ENCODE data around the gene KCNK16.

KCNK16 gene

DNA sequence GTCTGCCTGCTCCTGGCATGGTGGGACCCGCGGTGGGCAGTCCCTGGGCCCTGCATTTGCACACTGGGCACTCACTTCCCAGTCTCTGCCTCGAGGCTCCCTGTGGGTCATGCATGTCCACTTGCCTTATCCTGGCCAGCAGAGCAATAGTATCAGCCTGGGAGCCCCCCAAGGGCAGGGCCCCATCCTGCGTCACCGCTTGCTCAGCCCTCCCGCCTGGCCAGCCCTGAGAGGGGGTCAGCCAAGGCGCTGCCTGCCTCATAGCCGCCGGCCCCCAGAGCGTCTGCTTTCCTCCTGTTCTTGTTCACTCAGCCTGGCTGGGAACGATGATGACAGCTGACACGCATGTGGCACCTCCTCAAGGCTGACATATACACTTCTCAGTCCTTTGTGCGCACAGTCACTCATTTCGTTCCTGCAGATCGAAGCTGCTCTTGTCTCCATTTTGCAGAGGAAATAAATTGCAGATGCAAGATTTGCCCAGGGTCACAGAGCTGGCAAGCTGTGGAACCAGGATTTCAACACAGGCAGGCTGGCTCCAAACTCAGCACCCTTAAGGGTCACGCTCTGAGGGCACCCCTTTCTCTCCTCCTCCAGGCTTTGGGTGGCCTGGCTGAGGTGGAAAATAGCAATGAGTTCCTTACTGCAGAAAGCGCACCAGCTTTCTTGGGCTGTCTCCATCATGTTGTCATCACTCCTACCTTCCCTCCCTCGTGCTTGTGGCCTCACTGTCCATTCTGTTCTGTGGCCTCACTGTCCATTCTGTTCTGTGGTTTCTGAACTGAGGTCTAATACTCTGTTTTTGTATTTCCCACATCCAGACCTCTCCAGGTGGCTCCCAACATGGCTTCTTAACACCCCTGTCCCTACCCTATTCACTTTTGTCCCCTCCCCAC is 25.5 kb downstream of the KCNK16 start:
- TF ChIP-seq ZNF175 (tag by site-specific recombination; IDR thresholded peaks at IDR 0.05) = no peak
- TF ChIP-seq ZNF248 (tag by site-specific recombination; IDR thresholded peaks at IDR 0.05) = no peak
- TF ChIP-seq HOXA7 (CRISPR knock-in tag; IDR thresholded peaks at IDR 0.05; ENCODE audit: borderline replicate concordance) = no peak
- TF ChIP-seq ZNF140 (tag by site-specific recombination; IDR thresholded peaks at IDR 0.05) = no peak
- no peak for TF ChIP-seq GLIS2 (tag by site-specific recombination; IDR thresholded peaks at IDR 0.05)
- TF ChIP-seq, protein P1, sequence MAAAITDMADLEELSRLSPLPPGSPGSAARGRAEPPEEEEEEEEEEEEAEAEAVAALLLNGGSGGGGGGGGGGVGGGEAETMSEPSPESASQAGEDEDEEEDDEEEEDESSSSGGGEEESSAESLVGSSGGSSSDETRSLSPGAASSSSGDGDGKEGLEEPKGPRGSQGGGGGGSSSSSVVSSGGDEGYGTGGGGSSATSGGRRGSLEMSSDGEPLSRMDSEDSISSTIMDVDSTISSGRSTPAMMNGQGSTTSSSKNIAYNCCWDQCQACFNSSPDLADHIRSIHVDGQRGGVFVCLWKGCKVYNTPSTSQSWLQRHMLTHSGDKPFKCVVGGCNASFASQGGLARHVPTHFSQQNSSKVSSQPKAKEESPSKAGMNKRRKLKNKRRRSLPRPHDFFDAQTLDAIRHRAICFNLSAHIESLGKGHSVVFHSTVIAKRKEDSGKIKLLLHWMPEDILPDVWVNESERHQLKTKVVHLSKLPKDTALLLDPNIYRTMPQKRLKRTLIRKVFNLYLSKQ (tag by site-specific recombination; IDR thresholded peaks at IDR 0.05; ENCODE audit: borderline replicate concordance) = no peak
- Histone ChIP-seq H3K4me1 (ENCODE audit: control insufficient read depth, insufficient read depth, low read length) (0 out of 2 replicates have a peak, but pooled peaks cover 1% of the 10 kb centered on the region), H3K27ac (ENCODE audit: extremely low read depth, low read depth, low read length) (no peak overlapping the region), H3K36me3 (ENCODE audit: control insufficient read depth in 2 of 2, insufficient read depth in 1 of 2, low read length in 2 of 2) (no peaks in the 10 kb centered on the region), H3K9me3 (ENCODE audit: control insufficient read depth, insufficient read depth, low read depth, low read length) (no peaks in the 10 kb centered on the region), H3K4me3 (ENCODE audit: low read depth, low read length) (no peak overlapping the region)
- POLR2A ChIA-PET = no interaction called here
- CTCF ChIA-PET = interaction anchor here (0.5 to 1.4 kb wide), 3 partner anchors 13 to 51 kb away, joined by 3 read pairs; no protein-coding TSS in a partner anchor

DNA sequence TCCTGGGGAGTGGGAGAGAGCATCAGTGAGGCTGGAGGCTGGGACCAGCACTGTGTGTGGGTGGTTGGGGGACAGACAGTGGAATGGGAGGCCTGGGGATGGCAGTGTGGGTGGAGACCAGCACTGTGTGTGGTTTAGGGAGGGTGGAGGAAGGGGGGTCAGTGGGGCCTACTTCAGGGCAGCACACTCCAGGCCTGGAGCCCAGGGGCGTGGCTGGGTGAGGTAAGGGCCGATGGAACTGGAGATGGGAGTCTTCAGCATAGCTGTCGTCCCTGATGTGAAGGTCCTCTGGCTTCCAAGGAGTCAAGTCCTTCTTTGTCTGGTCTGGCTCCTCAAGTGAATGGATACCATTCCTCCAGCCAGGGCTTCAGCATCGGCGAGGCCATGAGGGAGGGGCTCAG is 26.9 kb downstream of the KCNK16 start:
- no peak for TF ChIP-seq ZNF585B (tag by site-specific recombination; IDR thresholded peaks at IDR 0.05)
- TF ChIP-seq, protein P2, sequence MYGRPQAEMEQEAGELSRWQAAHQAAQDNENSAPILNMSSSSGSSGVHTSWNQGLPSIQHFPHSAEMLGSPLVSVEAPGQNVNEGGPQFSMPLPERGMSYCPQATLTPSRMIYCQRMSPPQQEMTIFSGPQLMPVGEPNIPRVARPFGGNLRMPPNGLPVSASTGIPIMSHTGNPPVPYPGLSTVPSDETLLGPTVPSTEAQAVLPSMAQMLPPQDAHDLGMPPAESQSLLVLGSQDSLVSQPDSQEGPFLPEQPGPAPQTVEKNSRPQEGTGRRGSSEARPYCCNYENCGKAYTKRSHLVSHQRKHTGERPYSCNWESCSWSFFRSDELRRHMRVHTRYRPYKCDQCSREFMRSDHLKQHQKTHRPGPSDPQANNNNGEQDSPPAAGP (tag by site-specific recombination; IDR thresholded peaks at IDR 0.05) = peak; percentile 95; the same call in 1 of the 2 replicates
- TF ChIP-seq, protein P3, sequence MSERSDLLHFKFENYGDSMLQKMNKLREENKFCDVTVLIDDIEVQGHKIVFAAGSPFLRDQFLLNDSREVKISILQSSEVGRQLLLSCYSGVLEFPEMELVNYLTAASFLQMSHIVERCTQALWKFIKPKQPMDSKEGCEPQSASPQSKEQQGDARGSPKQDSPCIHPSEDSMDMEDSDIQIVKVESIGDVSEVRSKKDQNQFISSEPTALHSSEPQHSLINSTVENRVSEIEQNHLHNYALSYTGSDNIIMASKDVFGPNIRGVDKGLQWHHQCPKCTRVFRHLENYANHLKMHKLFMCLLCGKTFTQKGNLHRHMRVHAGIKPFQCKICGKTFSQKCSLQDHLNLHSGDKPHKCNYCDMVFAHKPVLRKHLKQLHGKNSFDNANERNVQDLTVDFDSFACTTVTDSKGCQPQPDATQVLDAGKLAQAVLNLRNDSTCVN (tag by site-specific recombination; optimal IDR thresholded peaks at IDR 0.05) = peak; percentile 18
- peak; percentile 92 for TF ChIP-seq KLF1 (tag by site-specific recombination; IDR thresholded peaks at IDR 0.05)
- TF ChIP-seq ZNF473 (tag by site-specific recombination; IDR thresholded peaks at IDR 0.05) = no peak
- TF ChIP-seq ZBTB48 (tag by site-specific recombination; IDR thresholded peaks at IDR 0.05) = peak; percentile 74; the same call in 1 of the 2 replicates
- peak; percentile 96 for TF ChIP-seq EGR2 (tag by site-specific recombination; IDR thresholded peaks at IDR 0.05; ENCODE audit: low read depth)
- TF ChIP-seq ZFHX2 (tag by site-specific recombination; conservative IDR thresholded peaks at IDR 0.05) = peak; percentile 99
- TF ChIP-seq ZNF560 (tag by site-specific recombination; IDR thresholded peaks at IDR 0.05; ENCODE audit: borderline replicate concordance) = no peak
- 0 out of 2 replicates have a peak, but pooled peaks have one; percentile 28 for TF ChIP-seq GLIS2 (tag by site-specific recombination; IDR thresholded peaks at IDR 0.05)
- TF ChIP-seq, protein P4, sequence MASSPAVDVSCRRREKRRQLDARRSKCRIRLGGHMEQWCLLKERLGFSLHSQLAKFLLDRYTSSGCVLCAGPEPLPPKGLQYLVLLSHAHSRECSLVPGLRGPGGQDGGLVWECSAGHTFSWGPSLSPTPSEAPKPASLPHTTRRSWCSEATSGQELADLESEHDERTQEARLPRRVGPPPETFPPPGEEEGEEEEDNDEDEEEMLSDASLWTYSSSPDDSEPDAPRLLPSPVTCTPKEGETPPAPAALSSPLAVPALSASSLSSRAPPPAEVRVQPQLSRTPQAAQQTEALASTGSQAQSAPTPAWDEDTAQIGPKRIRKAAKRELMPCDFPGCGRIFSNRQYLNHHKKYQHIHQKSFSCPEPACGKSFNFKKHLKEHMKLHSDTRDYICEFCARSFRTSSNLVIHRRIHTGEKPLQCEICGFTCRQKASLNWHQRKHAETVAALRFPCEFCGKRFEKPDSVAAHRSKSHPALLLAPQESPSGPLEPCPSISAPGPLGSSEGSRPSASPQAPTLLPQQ (tag by site-specific recombination; IDR thresholded peaks at IDR 0.05) = peak; percentile 91
- TF ChIP-seq, protein P5, sequence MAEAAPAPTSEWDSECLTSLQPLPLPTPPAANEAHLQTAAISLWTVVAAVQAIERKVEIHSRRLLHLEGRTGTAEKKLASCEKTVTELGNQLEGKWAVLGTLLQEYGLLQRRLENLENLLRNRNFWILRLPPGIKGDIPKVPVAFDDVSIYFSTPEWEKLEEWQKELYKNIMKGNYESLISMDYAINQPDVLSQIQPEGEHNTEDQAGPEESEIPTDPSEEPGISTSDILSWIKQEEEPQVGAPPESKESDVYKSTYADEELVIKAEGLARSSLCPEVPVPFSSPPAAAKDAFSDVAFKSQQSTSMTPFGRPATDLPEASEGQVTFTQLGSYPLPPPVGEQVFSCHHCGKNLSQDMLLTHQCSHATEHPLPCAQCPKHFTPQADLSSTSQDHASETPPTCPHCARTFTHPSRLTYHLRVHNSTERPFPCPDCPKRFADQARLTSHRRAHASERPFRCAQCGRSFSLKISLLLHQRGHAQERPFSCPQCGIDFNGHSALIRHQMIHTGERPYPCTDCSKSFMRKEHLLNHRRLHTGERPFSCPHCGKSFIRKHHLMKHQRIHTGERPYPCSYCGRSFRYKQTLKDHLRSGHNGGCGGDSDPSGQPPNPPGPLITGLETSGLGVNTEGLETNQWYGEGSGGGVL (tag by site-specific recombination; IDR thresholded peaks at IDR 0.05) = peak; percentile 41; the same call in 1 of the 2 replicates
- TF ChIP-seq WT1 (tag by site-specific recombination; IDR thresholded peaks at IDR 0.05) = 0 out of 2 replicates have a peak, but pooled peaks have one; percentile 37
- TF ChIP-seq ZNF24 (tag by site-specific recombination; IDR thresholded peaks at IDR 0.05) = no peak
- TF ChIP-seq ZBTB20 (tag by site-specific recombination; IDR thresholded peaks at IDR 0.05) = peak; percentile 2; the same call in 1 of the 2 replicates
- TF ChIP-seq ZFP69B (tag by site-specific recombination; IDR thresholded peaks at IDR 0.05) = peak; percentile 75
- TF ChIP-seq ZNF404 (tag by site-specific recombination; IDR thresholded peaks at IDR 0.05) = no peak
- no peak for TF ChIP-seq ZNF184 (tag by site-specific recombination; IDR thresholded peaks at IDR 0.05)
- Histone ChIP-seq H3K4me1 (ENCODE audit: control insufficient read depth, insufficient read depth, low read length) (0 out of 2 replicates have a peak, but pooled peaks cover 2% of the 10 kb centered on the region), H3K27ac (ENCODE audit: extremely low read depth, low read depth, low read length) (no peak overlapping the region), H3K9me3 (ENCODE audit: control insufficient read depth, insufficient read depth, low read depth, low read length) (no peaks in the 10 kb centered on the region), H3K36me3 (ENCODE audit: control insufficient read depth in 2 of 2, insufficient read depth in 1 of 2, low read length in 2 of 2) (no peaks in the 10 kb centered on the region), H3K4me3 (ENCODE audit: low read depth, low read length) (no peak overlapping the region)
- ChIA-PET CTCF (interaction anchor here (0.6 to 1.4 kb wide), 3 partner anchors 14 to 523 kb away, joined by 3 to 7 read pairs (median 3); no protein-coding TSS in a partner anchor), POLR2A (no interaction called here)

Data from HEK293 (cell line).